HG03520 (cell line): ENCODE measurements around the gene ACAP1.

Source experiments
- ATAC-seq: cut with Tn5 transposase; IDR thresholded peaks from one replicate; pipeline ENCODE4 v1.9.1; 2021; ENCODE audit warnings: mild to moderate bottlenecking, moderate library complexity; ENCODE audit not compliant: unreplicated experiment

Gene ACAP1

GRCh38 chr17:7336240-7337175, at the start of gene ACAP1:
Gene ACAP1, plus strand, starts transcription at chr17:7336529. Its CDS starts 206 bp downstream, at chr17:7336735.
- peak; percentile 58 for ATAC-seq

DNA sequence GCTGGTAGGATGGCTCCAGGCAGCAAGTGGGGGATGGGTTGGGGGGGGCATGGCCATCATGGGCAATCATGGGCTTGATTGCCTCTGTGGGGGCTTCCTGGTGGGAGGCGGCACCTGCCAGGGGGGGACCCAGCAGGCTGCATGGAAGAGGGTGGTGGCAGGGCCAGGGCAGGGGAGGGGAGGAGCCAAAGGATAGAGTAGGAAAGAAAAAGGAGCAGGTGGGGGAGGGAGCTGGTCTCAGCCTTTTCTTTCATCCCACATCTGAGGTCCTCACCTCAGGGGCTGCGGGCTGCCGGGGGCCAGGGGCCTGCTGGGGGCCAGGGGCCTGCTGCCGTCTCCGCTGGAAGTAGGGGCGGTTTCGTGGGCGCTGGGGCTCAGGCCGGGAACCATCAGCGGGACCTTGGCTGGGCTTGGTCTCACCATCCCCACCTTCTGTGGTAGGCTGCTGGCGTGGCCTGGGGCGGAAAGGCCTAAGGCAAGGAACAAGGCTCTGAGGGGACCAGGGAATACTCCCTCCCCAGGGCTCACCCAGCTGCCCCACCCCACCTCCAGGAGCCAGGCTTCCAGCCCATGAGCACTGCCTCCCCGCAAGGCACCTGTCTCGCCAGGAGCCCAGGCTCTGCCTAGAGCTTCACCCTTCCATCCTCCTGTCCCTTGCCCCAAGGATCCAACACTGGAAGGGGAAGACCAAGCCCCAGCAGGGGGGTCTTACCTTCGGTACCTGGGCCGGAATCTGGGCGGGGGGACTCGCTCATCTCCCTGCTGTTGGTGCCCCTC, 46.9 kb upstream of the ACAP1 start:
- no peak for ATAC-seq

DNA sequence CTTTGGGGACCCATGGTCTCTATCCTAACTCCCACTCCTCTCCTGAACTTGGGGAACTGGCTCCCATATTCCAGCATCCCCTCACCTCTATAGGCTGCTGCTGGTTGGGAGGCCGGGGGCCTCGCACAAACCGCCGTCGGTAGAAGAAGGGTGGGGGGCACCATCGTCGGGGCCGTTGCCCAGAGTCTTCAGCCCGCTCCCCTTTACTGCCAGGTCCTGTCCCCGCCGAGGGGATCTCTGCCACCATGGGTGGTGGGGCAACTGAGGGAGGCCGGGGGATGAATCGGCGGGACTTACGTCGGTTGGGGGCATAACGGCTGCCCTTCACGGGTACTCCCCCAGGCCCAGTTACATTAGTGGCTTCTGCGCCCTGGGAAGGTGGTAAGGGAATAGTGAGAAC, 46.2 kb upstream of the ACAP1 start:
- ATAC-seq = no peak

GRCh38 chr17:7290685-7291084, 45.6 kb upstream of the ACAP1 start:
- ATAC-seq = no peak

DNA sequence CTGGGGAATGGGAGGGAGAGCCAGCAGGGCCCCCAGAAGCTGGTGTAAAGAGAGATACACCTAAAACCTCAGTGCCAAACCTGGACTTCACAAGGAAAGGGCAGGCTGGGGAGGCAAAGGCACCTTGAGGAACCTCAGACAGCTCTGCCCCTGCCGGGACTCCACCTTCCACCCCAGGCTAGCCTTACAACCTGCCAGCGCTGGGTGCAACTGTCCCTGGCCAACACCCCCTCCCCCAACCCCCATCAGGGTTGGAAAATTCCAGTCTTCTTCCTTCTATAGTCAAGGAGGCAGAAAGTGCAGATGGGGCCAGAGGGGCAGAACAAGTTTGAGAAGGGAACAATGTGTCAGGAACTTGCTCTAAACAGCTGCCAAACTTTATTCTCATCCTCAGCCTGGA, 44.1 kb upstream of the ACAP1 start:
- ATAC-seq = no peak

DNA sequence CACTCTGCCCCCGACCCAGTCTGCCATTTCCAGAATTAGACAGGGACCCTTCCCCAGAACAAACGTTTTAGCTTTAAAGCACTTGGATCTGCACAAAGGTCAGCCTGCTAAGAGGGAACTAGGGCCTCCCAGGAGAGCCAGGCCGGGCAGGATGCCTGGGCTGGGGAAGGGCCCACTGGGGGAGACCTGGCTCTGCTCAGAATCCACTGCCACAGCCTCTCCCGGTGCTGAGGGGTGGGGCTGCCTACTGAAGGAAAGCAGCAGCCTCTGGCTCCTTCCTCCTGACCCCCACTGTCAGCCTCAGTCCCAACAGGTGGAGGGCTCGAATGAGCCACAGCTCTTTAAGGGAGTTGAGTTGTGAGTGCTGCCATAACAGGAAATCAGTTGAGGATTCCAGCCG, 43.6 kb upstream of the ACAP1 start:
- no peak for ATAC-seq

DNA sequence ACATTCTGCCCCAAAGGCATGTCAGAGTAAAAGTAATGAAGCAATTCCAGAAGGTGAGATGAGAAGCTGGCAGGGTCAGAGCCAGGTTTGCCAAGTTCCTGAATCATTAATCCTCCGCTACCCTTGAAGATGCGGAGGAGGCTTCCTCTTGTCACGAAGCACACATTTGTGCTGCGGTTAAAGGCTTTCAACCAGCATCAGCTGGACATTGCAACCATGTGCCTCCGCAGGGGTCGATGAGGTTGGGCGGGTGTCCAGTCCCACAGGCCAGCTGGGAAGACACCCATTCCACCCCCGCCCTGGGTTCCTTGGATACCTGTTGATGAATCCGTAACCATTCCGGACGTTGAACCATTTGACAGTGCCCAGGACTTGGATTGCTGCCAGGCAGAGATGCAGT, 43.2 kb upstream of the ACAP1 start:
- ATAC-seq = no peak

- ATAC-seq = no peak
These were observed 42.3 kb upstream of the ACAP1 start for GRCh38 chr17:7293816-7294613.

DNA sequence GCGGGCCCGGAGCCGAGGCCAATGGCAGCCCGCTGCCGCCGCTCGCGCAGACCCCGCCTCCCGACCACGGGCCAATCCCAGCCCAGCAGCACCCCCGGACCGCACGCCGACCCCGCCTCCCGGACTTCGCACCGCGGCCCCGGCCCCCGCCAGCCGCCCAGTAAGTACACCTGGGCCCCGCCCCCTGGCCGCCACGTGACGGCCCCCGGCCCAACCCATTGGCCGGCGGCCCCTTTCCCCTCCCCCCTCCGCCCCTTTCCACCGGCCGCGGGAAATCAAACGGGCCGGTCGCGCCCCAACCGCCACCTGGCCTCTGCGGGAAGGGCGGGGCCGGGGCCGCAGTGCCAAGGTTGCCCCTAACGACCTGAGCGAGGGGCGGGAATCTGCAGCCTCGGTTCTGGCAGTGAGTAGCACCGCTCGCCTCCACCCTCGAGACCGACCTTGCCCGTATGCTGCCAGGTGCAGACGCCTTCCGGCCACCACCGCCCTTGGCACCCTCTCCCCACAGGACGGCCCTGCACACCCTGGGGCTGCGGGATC, 41.6 kb upstream of the ACAP1 start, which contains the start of gene YBX2:
Gene YBX2 (minus strand): TSS at position 26 of the 540 bp plus-strand sequence. CDS start 139 bp downstream, outside the sequence.
- no peak for ATAC-seq

- no peak for ATAC-seq
These were observed 40.8 kb upstream of the ACAP1 start for GRCh38 chr17:7295230-7296180.

GRCh38 chr17:7296189-7296861, 40.0 kb upstream of the ACAP1 start:
- ATAC-seq = no peak

DNA sequence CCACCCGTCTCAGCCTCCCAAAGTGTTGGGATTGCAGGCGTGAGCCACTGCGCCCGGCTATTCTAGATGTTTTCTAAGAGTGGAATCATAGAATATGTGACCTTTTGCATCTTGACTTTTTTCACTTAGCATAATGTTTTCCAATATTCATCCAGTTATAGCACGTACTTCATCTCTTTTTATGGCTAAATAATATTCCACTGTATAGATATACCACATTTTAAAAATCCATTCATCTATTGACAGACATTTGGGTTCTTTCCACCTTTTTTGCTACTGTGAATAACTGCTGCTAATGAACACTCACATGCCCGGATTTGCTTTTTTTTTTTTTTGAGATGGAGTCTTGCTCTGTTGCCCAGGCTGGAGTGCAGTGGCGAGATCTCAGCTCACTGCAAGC, 32.1 kb upstream of the ACAP1 start:
- ATAC-seq = no peak

DNA sequence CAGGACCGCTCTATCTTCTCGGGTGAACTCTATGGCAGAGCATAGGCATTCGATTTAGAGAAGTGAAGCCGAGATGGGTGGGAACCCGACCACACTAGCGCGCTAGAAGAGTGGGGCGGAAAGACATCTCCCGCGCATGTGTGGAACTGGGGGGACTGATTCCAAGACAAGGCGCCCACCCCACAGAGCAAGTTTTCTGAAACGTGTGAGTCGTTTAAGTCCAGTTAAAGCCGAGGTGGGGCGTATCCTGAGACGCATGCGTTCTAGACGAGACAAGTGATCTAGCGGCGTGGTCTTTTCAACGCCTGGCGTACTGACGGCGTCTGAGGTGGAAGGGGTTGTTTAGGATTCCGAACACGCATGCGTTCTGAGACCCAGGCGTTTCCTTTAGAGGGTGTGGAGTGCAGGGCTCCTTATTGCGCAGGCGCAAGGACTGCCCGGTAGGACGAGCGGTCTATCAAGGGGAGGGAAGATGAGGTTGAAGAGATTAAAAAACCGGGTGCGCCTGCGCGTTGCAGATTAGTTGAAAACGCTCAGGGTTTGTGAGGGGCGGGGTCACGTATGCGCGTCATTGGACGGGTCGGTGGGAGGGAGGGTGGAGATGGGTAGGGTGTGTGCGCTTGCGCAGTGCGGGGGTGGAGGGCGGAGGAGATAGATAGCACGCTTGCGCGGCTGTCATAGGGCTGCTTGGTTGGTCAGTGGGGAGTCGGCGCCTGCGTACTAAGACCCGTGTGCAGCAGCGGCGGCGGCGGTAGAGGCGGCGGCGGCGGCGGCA, 29.2 kb upstream of the ACAP1 start, which contains the start of gene EIF5A:
Gene EIF5A (plus strand): TSS at position 718 of the 775 bp plus-strand sequence. CDS start 2,008 bp downstream, outside the sequence.
- ATAC-seq = peak; percentile 68

GRCh38 chr17:7307686-7308624, 28.4 kb upstream of the ACAP1 start:
- ATAC-seq = no peak

DNA sequence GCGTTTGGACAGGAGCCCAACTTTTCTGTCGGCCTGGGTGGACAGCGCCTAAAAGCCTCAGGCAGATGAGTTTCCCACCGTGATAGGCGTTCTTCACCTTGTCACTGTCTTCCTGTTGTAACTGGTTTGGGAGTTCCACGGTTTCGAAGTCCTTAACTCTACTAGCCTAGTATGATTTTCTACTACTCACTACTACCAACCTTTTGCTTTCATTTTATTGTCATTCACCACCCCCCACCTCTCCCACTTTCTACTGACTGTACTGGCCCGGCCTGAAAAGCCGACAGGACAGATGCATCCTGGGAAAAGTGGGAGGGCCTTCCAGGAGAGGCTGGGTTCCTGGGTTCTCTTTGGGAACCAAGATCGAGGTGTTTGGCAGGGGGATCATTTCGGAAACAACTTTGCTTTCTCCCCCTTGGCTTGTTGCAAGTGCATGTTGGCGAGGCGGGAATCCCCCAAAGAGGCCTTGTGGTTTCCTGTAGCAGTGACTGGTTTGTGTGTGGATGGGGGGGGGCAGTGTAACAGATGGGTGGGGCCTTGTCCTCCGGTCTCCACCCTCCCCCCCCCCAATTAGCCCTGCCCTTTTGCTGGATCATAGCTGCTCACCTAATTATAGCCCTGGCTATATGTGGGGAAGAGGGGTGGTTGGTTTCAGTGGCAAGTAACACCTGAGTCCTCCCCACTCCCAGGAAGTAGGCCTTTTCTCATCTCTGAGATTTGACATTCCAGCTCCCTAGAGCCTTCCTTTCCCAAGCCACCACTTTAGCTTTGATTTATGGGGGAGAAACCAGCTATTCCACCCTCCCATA, 27.5 kb upstream of the ACAP1 start:
- ATAC-seq = no peak

DNA sequence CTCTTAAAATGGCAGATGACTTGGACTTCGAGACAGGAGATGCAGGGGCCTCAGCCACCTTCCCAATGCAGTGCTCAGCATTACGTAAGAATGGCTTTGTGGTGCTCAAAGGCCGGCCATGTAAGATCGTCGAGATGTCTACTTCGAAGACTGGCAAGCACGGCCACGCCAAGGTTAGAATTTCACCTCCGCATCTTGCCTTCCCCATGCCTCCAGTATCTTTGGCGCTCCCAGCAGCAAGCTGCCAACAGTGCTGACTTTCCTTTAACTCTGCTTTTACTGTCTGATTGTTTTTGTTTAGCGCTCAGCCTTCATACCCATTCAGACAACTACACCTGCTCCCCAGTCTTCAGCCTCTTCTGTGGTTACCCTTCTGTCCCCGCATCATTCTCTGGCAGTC, 26.7 kb upstream of the ACAP1 start:
- no peak for ATAC-seq
